Retinal pigment epithelial cell (primary cell): Measurements from ENCODE around the gene CISTR.

Source experiments
- DNase-seq: peaks from one replicate; pipeline ENCODE4 v3.0.0-alpha.2; 2010; ENCODE audit warnings: low read depth
- H3K4me3 ChIP-seq: 2 replicates; pipeline ENCODE4 v1.5.1; 2011; ENCODE audit warnings: mild to moderate bottlenecking, low read length, control low read depth, moderate library complexity
- TF ChIP-seq, protein P1 (sequence below): conservative IDR thresholded peaks from 2 replicates; pipeline ENCODE4 v1.5.1; 2011; ENCODE audit warnings: low read depth, low read length, control low read depth, inconsistent platforms

CISTR gene

DNA sequence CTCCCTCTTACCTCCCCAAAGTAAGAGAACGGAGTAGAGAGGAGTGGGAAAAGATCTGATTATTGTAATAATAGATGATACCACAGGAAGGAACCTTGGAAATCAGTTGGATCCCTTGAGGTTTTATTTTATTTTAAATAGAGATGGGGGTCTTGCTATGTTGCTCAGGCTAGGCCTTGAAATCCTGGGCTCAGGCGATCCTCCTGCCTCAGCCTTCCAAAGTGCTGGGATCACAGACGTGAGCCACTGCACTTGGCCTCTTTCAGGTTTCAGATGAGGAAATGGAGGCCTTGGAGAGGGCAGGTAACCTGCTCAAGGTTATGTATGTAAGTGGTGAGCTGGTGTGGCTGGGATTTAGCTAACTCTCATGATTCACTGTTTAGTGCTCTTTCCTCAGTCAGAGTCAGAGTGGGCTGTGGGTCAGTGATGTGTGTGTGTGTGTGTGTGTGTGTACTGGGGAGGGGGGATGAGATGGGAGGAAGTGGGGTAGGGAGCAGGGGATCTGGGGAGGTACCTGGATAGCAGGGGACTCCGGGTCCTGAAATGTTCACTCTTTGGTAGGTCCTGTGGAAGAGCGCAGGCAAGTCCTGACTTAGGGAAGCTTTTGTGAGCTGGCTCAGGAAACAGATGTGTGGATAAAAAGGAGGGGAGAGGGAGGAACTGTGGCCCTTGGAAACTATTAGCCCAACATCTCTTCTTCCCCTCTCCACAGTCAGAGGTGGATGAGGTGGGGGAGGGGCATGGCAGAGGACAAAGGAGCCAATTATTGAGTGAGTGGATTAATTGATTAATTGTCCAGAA lies 4.7 kb upstream of the CISTR start:
- DNase-seq, result no peak
- no peak overlapping the region for H3K4me3 ChIP-seq
- TF ChIP-seq, protein P1, sequence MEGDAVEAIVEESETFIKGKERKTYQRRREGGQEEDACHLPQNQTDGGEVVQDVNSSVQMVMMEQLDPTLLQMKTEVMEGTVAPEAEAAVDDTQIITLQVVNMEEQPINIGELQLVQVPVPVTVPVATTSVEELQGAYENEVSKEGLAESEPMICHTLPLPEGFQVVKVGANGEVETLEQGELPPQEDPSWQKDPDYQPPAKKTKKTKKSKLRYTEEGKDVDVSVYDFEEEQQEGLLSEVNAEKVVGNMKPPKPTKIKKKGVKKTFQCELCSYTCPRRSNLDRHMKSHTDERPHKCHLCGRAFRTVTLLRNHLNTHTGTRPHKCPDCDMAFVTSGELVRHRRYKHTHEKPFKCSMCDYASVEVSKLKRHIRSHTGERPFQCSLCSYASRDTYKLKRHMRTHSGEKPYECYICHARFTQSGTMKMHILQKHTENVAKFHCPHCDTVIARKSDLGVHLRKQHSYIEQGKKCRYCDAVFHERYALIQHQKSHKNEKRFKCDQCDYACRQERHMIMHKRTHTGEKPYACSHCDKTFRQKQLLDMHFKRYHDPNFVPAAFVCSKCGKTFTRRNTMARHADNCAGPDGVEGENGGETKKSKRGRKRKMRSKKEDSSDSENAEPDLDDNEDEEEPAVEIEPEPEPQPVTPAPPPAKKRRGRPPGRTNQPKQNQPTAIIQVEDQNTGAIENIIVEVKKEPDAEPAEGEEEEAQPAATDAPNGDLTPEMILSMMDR, result no peak

DNA sequence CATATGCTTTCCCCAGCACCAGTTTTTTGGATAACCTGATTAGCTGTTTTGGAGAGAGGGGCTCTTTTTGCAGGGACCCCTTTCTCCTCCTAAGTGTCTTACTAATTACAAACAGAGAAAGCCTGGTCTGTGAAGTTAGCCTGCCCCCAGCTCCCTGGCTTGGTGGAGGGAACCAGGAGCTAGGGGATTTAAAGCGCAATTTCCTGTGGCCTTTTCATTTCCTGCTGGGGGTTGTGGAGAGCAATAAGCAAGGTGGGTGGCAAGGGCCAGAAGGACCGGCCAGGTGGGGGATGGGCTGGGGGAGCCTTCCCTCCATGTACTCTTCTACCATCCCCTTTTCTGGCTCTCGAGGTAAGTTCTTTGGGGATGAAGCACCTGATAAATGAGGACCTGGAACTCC lies 4.1 kb upstream of the CISTR start:
- H3K4me3 ChIP-seq, result no peak overlapping the region
- no peak for DNase-seq
- TF ChIP-seq, protein P1, result no peak

DNA sequence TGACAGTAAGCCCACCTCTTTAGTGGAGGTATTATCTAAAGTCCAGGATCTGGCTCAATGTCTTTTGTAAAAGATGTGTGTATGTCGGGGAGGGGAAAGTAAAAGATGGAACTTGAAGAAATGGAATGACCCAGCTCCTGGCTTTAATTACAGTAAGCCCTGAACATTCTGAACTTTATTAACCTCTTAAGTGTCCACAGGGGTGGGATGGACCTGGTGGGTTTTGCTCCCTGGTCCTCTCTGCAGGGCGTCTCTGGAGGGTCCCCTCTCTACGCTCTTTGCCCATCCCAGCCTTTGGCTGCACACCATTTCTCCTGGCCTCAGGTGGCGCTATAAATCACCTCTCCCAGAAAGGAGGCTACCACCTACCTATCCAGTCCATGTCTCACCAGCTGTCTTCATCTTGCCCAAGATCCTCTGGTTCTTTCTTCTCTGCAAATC lies 3.7 kb upstream of the CISTR start:
- DNase-seq, result no peak
- no peak overlapping the region for H3K4me3 ChIP-seq
- TF ChIP-seq, protein P1, result no peak

DNA sequence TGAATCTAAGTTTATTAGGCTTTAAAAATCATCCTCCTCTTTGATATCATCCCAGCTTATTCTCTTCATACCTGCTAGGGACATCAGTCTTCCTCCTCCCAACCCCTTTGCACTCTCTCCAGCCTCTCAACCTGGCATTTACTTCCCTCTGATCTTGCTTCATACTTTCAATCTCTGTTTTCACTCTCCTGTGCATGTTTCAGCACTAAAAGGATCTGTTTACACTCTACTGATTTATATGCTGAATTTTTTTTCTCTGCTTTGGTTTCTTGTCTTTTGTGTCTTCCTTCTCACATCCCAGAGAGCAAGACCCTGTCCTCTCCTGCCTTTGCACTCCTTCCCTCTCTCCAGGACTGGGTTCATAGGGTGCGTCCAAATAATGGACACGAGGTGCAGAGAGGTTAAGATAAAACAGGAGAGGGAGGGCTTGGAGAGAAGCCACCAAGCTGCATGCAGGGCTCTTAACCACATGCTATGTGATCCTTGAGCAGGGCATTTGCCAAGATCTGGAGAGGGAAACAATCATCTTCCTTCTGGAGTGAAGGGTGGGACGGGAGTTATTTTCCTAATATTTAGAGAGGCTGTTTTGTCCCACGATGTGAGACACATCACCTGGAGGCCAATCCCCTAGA lies 3.0 kb upstream of the CISTR start:
- TF ChIP-seq, protein P1, result no peak
- DNase-seq, result no peak
- no peak overlapping the region for H3K4me3 ChIP-seq

DNA sequence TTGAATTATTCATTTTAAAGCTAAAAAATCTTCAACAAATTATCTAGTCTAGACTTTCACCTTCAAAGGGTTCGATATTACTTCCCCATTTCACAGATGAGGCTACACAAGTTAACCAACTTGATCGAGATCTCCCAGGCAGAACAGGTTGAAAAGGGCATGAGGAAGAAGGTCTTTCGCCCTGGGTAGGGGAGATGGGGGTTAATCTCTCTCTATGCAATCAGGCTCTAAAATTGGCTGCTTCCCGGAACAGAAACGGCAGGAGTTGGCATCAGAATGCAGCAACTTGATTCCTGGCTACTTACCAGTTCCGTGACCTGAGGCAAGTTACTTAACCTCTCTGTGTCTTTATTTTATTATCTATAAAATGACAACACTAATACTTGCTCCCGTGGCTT lies 2.4 kb upstream of the CISTR start:
- no peak overlapping the region for H3K4me3 ChIP-seq
- TF ChIP-seq, protein P1, result no peak
- DNase-seq, result no peak

DNA sequence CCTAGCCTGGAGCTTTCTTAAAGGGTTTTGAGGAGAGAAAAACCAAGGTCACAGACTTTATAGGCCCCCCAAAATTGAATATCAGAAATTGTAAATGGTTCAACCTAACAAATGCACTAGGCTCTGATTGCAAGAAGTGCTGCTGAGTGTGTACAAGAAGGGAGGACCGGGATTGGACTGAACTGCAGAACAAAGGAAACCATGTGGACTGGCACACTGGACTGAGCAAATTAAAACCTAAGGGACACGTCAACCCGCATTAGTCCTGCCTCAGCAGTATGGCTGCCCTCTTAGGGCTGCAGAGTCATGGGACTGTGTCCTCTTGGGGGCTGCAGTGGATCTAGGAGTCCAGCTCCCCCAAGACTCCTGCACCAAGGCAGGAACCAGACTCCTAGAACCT lies 842 bp upstream of the CISTR start:
- DNase-seq, result no peak
- no peak overlapping the region for H3K4me3 ChIP-seq
- TF ChIP-seq, protein P1, result no peak

DNA sequence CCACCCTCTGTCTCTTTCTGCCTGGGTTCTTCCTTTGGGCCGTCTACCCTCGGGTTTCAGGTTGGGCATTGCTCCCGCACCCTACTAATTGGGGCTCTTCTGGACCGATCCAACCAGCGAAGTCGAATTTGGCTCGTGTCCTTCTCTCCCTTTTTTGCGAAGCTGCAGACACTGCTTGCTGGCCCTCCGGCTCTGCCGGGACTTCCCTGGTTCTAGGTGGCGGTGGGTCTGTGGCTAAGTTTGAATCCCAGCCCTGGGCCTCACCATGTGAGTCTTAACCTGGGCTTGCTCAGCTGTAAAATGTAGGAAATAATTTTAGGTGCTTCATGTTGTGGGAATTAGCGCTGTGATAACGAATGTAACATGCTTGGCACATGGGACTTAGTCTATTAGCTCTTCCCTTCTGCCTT lies 418 bp upstream of the CISTR start:
- no peak overlapping the region for H3K4me3 ChIP-seq
- TF ChIP-seq, protein P1, result no peak
- DNase-seq, result no peak
